ENCODE measurements around the gene ZNF598. TPM values are rescaled to one million over a fixed set of nuclear protein-coding genes. Genes with fewer than 3 reads are reported as not detected.

Gene ZNF598
- polyA plus RNA-seq, 2 donors: 27.9 to 36.4 TPM

- Histone ChIP-seq H3K27ac (ENCODE audit: low read depth in 2 of 2, low read length in 1 of 2) (peak overlapping the region; percentile 67 to 70), H3K36me3 (ENCODE audit: control insufficient read depth in 2 of 2, insufficient read depth in 2 of 2, low read length in 1 of 2) (peaks cover 0 to 17% of the 10 kb centered on the region in 2 donors), H3K4me1 (ENCODE audit: control insufficient read depth in 2 of 2, insufficient read depth in 2 of 2, low read length in 1 of 2) (peaks cover 0 to 22% of the 10 kb centered on the region in 2 donors), H3K4me3 (ENCODE audit: low read depth in 1 of 2, low read length in 2 of 2) (peak overlapping the region; percentile 73 to 98), H3K9me3 (ENCODE audit: control insufficient read depth in 2 of 2, insufficient read depth in 1 of 2, low read depth in 1 of 2, low read length in 1 of 2) (no peaks in the 10 kb centered on the region), H3K27me3 (ENCODE audit: control insufficient read depth in 1 of 2, insufficient read depth in 2 of 2, low read length in 2 of 2) (no peaks in the 10 kb centered on the region)
- WGBS, 2 donors: 1% methylated on average over 26 to 30 of the region's 30 CpGs
These were observed 38.5 kb upstream of the ZNF598 start for GRCh38 chr16:2048116-2048543.

GRCh38 chr16:2047330-2048115 lies 37.9 kb upstream of the ZNF598 start, which contains the start of the genes NTHL1 and TSC2:
Gene NTHL1 (minus strand): TSS chr16:2047834. CDS start chr16:2047823, 11 bp downstream.
Gene TSC2 (plus strand): TSS chr16:2047985. CDS start chr16:2048616, 631 bp downstream.
- Histone ChIP-seq H3K4me3 (ENCODE audit: low read depth in 1 of 2, low read length in 2 of 2) (peak within 1 kb of the TSS; percentile 73 to 98), H3K27me3 (ENCODE audit: control insufficient read depth in 1 of 2, insufficient read depth in 2 of 2, low read length in 2 of 2) (no peaks in the 10 kb centered on the region), H3K9me3 (ENCODE audit: control insufficient read depth in 2 of 2, insufficient read depth in 1 of 2, low read depth in 1 of 2, low read length in 1 of 2) (no peaks in the 10 kb centered on the region), H3K4me1 (ENCODE audit: control insufficient read depth in 2 of 2, insufficient read depth in 2 of 2, low read length in 1 of 2) (peaks cover 0 to 23% of the 10 kb centered on the region in 2 donors), H3K36me3 (ENCODE audit: control insufficient read depth in 2 of 2, insufficient read depth in 2 of 2, low read length in 1 of 2) (peaks cover 0 to 11% of the 10 kb centered on the region in 2 donors), H3K27ac (ENCODE audit: low read depth in 2 of 2, low read length in 1 of 2) (peak within 1 kb of the TSS; percentile 70 to 74)
- WGBS, 2 donors: 0 to 1% methylated on average over 67 to 81 of the region's 81 CpGs

- H3K4me3 ChIP-seq (ENCODE audit: low read depth in 1 of 2, low read length in 2 of 2): peak overlapping the region; percentile 73 to 98
- no peaks in the 10 kb centered on the region for H3K27me3 ChIP-seq (ENCODE audit: control insufficient read depth in 1 of 2, insufficient read depth in 2 of 2, low read length in 2 of 2)
- H3K36me3 ChIP-seq (ENCODE audit: control insufficient read depth in 2 of 2, insufficient read depth in 2 of 2, low read length in 1 of 2): peaks cover 0 to 5% of the 10 kb centered on the region in 2 donors
- H3K9me3 ChIP-seq (ENCODE audit: control insufficient read depth in 2 of 2, insufficient read depth in 1 of 2, low read depth in 1 of 2, low read length in 1 of 2): no peaks in the 10 kb centered on the region
- H3K27ac ChIP-seq (ENCODE audit: low read depth in 2 of 2, low read length in 1 of 2): peak overlapping the region; percentile 50 to 74
- 17 to 21% methylated on average over 8 of the region's 8 CpGs for WGBS, 2 donors
- peaks cover 0 to 28% of the 10 kb centered on the region in 2 donors for H3K4me1 ChIP-seq (ENCODE audit: control insufficient read depth in 2 of 2, insufficient read depth in 2 of 2, low read length in 1 of 2)
These were observed 37.3 kb upstream of the ZNF598 start for GRCh38 chr16:2046893-2047329.

GRCh38 chr16:2045965-2046892 lies 36.6 kb upstream of the ZNF598 start:
- H3K4me1 ChIP-seq (ENCODE audit: control insufficient read depth in 2 of 2, insufficient read depth in 2 of 2, low read length in 1 of 2): peaks cover 0 to 30% of the 10 kb centered on the region in 2 donors
- H3K27me3 ChIP-seq (ENCODE audit: control insufficient read depth in 1 of 2, insufficient read depth in 2 of 2, low read length in 2 of 2): no peaks in the 10 kb centered on the region
- peak overlapping the region; percentile 10 to 74 for H3K27ac ChIP-seq (ENCODE audit: low read depth in 2 of 2, low read length in 1 of 2)
- H3K4me3 ChIP-seq (ENCODE audit: low read depth in 1 of 2, low read length in 2 of 2): no peak overlapping the region
- H3K36me3 ChIP-seq (ENCODE audit: control insufficient read depth in 2 of 2, insufficient read depth in 2 of 2, low read length in 1 of 2): peaks cover 0 to 2% of the 10 kb centered on the region in 2 donors
- WGBS, 2 donors: 86 to 88% methylated on average over 21 of the region's 21 CpGs
- H3K9me3 ChIP-seq (ENCODE audit: control insufficient read depth in 2 of 2, insufficient read depth in 1 of 2, low read depth in 1 of 2, low read length in 1 of 2): no peaks in the 10 kb centered on the region

GRCh38 chr16:2044541-2044940 lies 34.9 kb upstream of the ZNF598 start:
- no peaks in the 10 kb centered on the region for H3K36me3 ChIP-seq (ENCODE audit: control insufficient read depth in 2 of 2, insufficient read depth in 2 of 2, low read length in 1 of 2)
- peaks cover 3 to 42% of the 10 kb centered on the region in 2 donors for H3K4me1 ChIP-seq (ENCODE audit: control insufficient read depth in 2 of 2, insufficient read depth in 2 of 2, low read length in 1 of 2)
- no peaks in the 10 kb centered on the region for H3K27me3 ChIP-seq (ENCODE audit: control insufficient read depth in 1 of 2, insufficient read depth in 2 of 2, low read length in 2 of 2)
- WGBS, 2 donors: 82 to 88% methylated on average over 22 of the region's 22 CpGs
- peak overlapping the region; percentile 41 to 73 for H3K27ac ChIP-seq (ENCODE audit: low read depth in 2 of 2, low read length in 1 of 2)
- H3K9me3 ChIP-seq (ENCODE audit: control insufficient read depth in 2 of 2, insufficient read depth in 1 of 2, low read depth in 1 of 2, low read length in 1 of 2): no peaks in the 10 kb centered on the region
- no peak overlapping the region for H3K4me3 ChIP-seq (ENCODE audit: low read depth in 1 of 2, low read length in 2 of 2)

DNA sequence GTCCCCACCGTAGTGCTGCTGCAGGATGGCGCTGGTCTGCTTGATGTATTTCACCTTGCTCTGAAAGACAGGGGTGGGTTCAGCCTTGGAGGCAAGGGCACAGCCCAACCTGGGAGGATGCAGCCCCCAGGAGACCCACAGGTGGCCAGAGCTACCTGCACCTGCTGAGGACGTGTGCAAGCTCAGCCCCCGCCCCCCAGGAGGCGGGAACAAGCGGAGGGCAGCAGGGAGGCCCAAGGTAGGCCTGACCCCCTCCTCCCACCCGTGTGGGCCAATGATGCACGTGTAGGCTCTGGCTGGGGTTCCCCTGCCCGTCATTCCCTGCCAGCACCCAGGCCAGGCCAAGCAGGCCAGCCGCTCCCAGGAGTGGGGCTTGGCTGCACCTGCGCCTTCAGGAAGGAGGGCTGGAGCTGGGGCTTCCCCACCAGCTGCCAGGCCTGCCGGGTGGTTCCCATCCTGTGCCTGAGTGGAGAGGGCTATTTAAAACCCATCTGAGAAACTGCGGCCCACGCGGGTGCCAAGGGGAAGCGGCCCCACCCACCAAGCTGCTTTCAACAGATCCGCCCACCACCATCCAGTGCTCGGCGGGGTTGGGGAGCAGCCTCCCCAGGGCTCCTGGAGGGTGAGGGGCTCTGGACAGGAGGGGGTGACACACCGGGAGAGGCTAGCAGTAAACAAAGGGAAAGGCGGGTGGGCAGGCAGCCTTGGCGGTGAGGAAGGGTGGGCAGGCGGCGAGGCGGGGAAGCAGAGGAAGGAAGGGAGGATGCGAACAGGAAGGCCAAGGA lies 34.2 kb upstream of the ZNF598 start:
- Histone ChIP-seq H3K4me1 (ENCODE audit: control insufficient read depth in 2 of 2, insufficient read depth in 2 of 2, low read length in 1 of 2) (peaks cover 3 to 42% of the 10 kb centered on the region in 2 donors), H3K36me3 (ENCODE audit: control insufficient read depth in 2 of 2, insufficient read depth in 2 of 2, low read length in 1 of 2) (no peaks in the 10 kb centered on the region), H3K27ac (ENCODE audit: low read depth in 2 of 2, low read length in 1 of 2) (peak overlapping the region in 1 of 2 donors; percentile 73), H3K9me3 (ENCODE audit: control insufficient read depth in 2 of 2, insufficient read depth in 1 of 2, low read depth in 1 of 2, low read length in 1 of 2) (no peaks in the 10 kb centered on the region), H3K4me3 (ENCODE audit: low read depth in 1 of 2, low read length in 2 of 2) (no peak overlapping the region), H3K27me3 (ENCODE audit: control insufficient read depth in 1 of 2, insufficient read depth in 2 of 2, low read length in 2 of 2) (no peaks in the 10 kb centered on the region)
- WGBS, 2 donors: 62 to 69% methylated on average over 25 to 26 of the region's 26 CpGs

DNA sequence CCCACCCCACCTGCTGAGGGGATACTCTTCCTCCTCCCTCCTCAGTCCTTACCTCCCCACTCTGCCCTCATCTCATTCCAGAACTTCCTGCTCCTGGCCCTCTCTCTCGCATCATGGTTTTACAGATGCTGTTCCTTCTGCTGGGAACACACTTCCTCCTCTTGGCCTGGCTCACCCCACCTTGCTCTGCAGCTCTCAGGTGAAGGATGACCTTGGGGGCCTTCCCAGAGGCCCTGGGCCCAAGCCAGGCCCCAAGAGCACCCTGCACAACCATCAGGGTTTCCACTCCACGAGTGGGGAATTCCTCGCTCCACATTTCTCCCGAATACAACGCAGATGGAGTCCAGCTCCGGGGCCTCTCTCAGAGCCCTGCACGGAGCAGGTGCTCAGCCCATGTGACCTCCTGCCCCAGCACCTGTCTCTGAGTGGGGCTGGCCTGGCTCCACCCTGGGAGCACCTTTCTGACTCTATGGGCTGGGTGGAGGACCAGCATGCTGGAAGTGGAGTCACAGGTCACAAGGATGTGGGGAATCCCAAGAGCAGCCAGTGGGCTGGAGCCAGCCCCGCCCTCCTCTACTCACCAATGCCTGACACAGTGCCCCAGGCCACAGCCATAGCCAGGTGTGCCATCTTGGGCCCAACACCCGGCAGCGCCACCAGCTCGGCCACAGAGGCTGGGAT lies 33.5 kb upstream of the ZNF598 start:
- peak overlapping the region; percentile 25 to 79 for H3K27ac ChIP-seq (ENCODE audit: low read depth in 2 of 2, low read length in 1 of 2)
- 79% methylated on average over 11 of the region's 11 CpGs for WGBS, 2 donors

DNA sequence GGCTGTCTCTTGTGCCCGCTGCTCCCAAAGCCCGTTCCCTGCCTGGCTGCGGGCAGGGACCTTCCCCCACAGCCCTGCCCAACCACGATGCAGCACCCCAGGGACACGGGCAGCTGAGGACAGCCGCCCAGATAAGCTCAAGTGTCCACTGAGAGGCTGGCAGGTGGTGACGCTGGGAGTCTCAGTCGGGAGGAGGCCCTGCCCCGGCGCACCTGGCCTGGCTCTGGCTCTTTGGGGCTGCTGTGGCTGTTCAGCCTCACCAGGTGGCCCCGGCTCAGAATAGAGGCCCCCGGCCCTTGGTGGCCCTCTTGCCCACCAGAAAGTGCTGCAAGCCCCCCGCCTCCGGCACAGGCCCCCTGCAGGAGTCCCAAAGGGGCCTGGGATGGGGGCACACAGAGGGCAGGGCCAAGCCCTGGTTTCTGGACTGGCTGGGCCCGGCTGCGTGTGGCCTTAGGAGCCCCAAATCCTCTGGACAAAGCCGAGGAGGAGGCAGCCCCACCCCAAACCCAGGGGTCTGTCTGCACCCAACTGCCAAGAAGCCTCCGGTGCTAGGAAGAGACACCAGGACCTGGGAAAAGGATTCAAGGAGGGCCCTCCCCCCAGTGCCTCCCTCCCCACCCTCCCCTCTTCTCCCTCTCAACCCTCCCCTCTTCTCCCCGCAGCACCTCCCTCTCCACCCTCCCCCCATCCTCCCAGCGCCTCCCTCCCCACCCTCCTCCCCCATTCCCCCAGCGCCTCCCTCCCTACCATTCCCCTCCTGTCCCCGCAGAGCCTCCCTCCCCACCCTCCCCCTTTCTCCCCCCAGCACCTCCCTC lies 32.8 kb upstream of the ZNF598 start:
- 80 to 83% methylated on average over 17 to 22 of the region's 22 CpGs for WGBS, 2 donors
- Histone ChIP-seq H3K27ac (ENCODE audit: low read depth in 2 of 2, low read length in 1 of 2) (peak overlapping the region; percentile 56 to 79), H3K36me3 (ENCODE audit: control insufficient read depth in 2 of 2, insufficient read depth in 2 of 2, low read length in 1 of 2) (peaks cover 0 to under 1% of the 10 kb centered on the region in 2 donors), H3K27me3 (ENCODE audit: control insufficient read depth in 1 of 2, insufficient read depth in 2 of 2, low read length in 2 of 2) (no peaks in the 10 kb centered on the region), H3K4me1 (ENCODE audit: control insufficient read depth in 2 of 2, insufficient read depth in 2 of 2, low read length in 1 of 2) (peaks cover 3 to 38% of the 10 kb centered on the region in 2 donors), H3K9me3 (ENCODE audit: control insufficient read depth in 2 of 2, insufficient read depth in 1 of 2, low read depth in 1 of 2, low read length in 1 of 2) (no peaks in the 10 kb centered on the region), H3K4me3 (ENCODE audit: low read depth in 1 of 2, low read length in 2 of 2) (no peak overlapping the region)

More for the DNA sequence above, 33.5 kb upstream of the ZNF598 start:
- Histone ChIP-seq H3K4me1 (ENCODE audit: control insufficient read depth in 2 of 2, insufficient read depth in 2 of 2, low read length in 1 of 2) (peaks cover 3 to 38% of the 10 kb centered on the region in 2 donors), H3K27me3 (ENCODE audit: control insufficient read depth in 1 of 2, insufficient read depth in 2 of 2, low read length in 2 of 2) (no peaks in the 10 kb centered on the region), H3K4me3 (ENCODE audit: low read depth in 1 of 2, low read length in 2 of 2) (no peak overlapping the region), H3K9me3 (ENCODE audit: control insufficient read depth in 2 of 2, insufficient read depth in 1 of 2, low read depth in 1 of 2, low read length in 1 of 2) (no peaks in the 10 kb centered on the region), H3K36me3 (ENCODE audit: control insufficient read depth in 2 of 2, insufficient read depth in 2 of 2, low read length in 1 of 2) (no peaks in the 10 kb centered on the region)

Measured in esophagus (tissue), 2 donors.